CD14-positive monocyte (primary cell): ENCODE results near the gene SSR3. TPM values are rescaled to one million over a fixed set of nuclear protein-coding genes. Genes with fewer than 3 reads are reported as not detected.

Experiments
- DNase-seq, 3 donors: peaks; one replicate each; pipeline ENCODE4 v3.0.0-alpha.2; 2011 to 2022
- H2AFZ ChIP-seq: 2 replicates; pipeline ENCODE4 v1.6.0; 2012; ENCODE audit warnings: mild to moderate bottlenecking, low read depth, low read length, inconsistent platforms; ENCODE audit not compliant: insufficient read depth, poor library complexity, severe bottlenecking
- H3K27ac ChIP-seq, 2 donors: 1 replicate in 1 of 2; 2 replicates in 1 of 2; pipeline ENCODE4 v1.5.1; 2012 to 2013; ENCODE audit warnings: low read length in 2 of 2, control low read depth in 1 of 2, inconsistent platforms in 1 of 2, low read depth in 1 of 2, mild to moderate bottlenecking in 1 of 2
- H3K27me3 ChIP-seq, 2 donors: one replicate each; pipeline versions ENCODE4 v1.6.0 to v1.6.1; 2011 to 2013; ENCODE audit warnings: low read length in 2 of 2; ENCODE audit not compliant: control insufficient read depth in 2 of 2, insufficient read depth in 2 of 2
- H3K36me3 ChIP-seq, 2 donors: replicated peaks in 1 of 2; 1 replicate in 1 of 2; 2 replicates in 1 of 2; pipeline versions ENCODE4 v1.5.1 to v1.6.1; 2012 to 2013; ENCODE audit warnings: low read length in 2 of 2, control low read depth in 1 of 2, inconsistent platforms in 1 of 2, mild to moderate bottlenecking in 1 of 2; ENCODE audit not compliant: insufficient read depth in 2 of 2, control insufficient read depth in 1 of 2
- H3K4me1 ChIP-seq, 2 donors: 1 replicate in 1 of 2; 2 replicates in 1 of 2; pipeline versions ENCODE4 v1.5.1 to v1.6.1; 2012 to 2013; ENCODE audit warnings: low read length in 2 of 2, control low read depth in 1 of 2, inconsistent platforms in 1 of 2, mild to moderate bottlenecking in 1 of 2, moderate library complexity in 1 of 2; ENCODE audit not compliant: insufficient read depth in 2 of 2, control insufficient read depth in 1 of 2
- H3K4me2 ChIP-seq: replicated peaks from 2 replicates; pipeline ENCODE3; 2012; ENCODE audit warnings: low read length, moderate library complexity, mild to moderate bottlenecking; ENCODE audit not compliant: poor library complexity, severe bottlenecking; ENCODE audit errors: extremely low read depth
- H3K4me3 ChIP-seq, 3 experiments: fragments of 200-600 bp in 1 of 3; sonication (generic) in 1 of 3; replicated peaks in 1 of 3; 1 replicate in 2 of 3; 2 replicates in 1 of 3; pipeline ENCODE4 v1.5.1; 2011 to 2013; ENCODE audit warnings: low read length in 3 of 3, mild to moderate bottlenecking in 3 of 3, control low read depth in 2 of 3, low read depth in 2 of 3, inconsistent platforms in 1 of 3, moderate library complexity in 1 of 3
- H3K79me2 ChIP-seq: 2 replicates; pipeline ENCODE4 v1.6.0; 2012; ENCODE audit warnings: mild to moderate bottlenecking, control low read depth, inconsistent platforms, low read length, moderate library complexity; ENCODE audit not compliant: insufficient read depth
- H3K9ac ChIP-seq: 2 replicates; pipeline ENCODE4 v1.6.0; 2017; ENCODE audit warnings: low read length, mild to moderate bottlenecking; ENCODE audit not compliant: insufficient read depth, poor library complexity, severe bottlenecking
- H3K9me3 ChIP-seq, 2 donors: replicated peaks in 1 of 2; 1 replicate in 1 of 2; 2 replicates in 1 of 2; pipeline versions ENCODE4 v1.5.1 to v1.6.1; 2012 to 2013; ENCODE audit warnings: low read length in 2 of 2, control low read depth in 1 of 2; ENCODE audit not compliant: control insufficient read depth in 1 of 2, insufficient read depth in 1 of 2
- H4K20me1 ChIP-seq: 2 replicates; pipeline ENCODE4 v1.6.0; 2012; ENCODE audit warnings: mild to moderate bottlenecking, low read length, control low read depth, moderate library complexity; ENCODE audit not compliant: insufficient read depth
- H3K27ac Mint-ChIP-seq, 7 donors: one replicate each; pipeline ENCODE4 v1.8.0; 2020; ENCODE audit warnings: mild to moderate bottlenecking in 7 of 7, mixed read lengths in 7 of 7, moderate library complexity in 6 of 7, inconsistent platforms in 2 of 7
- H3K27me3 Mint-ChIP-seq, 3 donors: one replicate each; pipeline ENCODE4 v1.8.0; 2021 to 2022; ENCODE audit warnings: low read depth in 3 of 3, mild to moderate bottlenecking in 3 of 3, mixed read lengths in 3 of 3, moderate library complexity in 3 of 3, inconsistent platforms in 1 of 3
- H3K36me3 Mint-ChIP-seq, 2 donors: one replicate each; pipeline ENCODE4 v1.8.0; 2020; ENCODE audit warnings: mixed read lengths in 2 of 2, inconsistent platforms in 1 of 2, mild to moderate bottlenecking in 1 of 2
- H3K4me1 Mint-ChIP-seq: one replicate; pipeline ENCODE4 v1.8.0; 2020; ENCODE audit warnings: mild to moderate bottlenecking, mixed read lengths
- H3K4me3 Mint-ChIP-seq, 2 donors: one replicate each; pipeline ENCODE4 v1.8.0; 2020; ENCODE audit warnings: mild to moderate bottlenecking in 2 of 2, mixed read lengths in 2 of 2, moderate library complexity in 1 of 2
- H3K9me3 Mint-ChIP-seq, 7 donors: one replicate each; pipeline ENCODE4 v1.8.0; 2020 to 2022; ENCODE audit warnings: mixed read lengths in 7 of 7, mild to moderate bottlenecking in 6 of 7, moderate library complexity in 6 of 7, inconsistent platforms in 2 of 7
- WGBS: methylation state at CpG from one replicate; pipeline ENCODE4 v1.1.5; 2013; ENCODE audit warnings: missing lambda C conversion rate; ENCODE audit not compliant: insufficient coverage; 5-methylcytosine and 5-hydroxymethylcytosine counted together
- intact Hi-C, 2 donors: fragments of 100-400 bp; cut with micrococcal nuclease; formaldehyde crosslinking; loops; one replicate each; pipeline versions ENCODE4 v1.15.0 to v1.15.1; 2023
- polyA plus RNA-seq, 3 donors: library from polyadenylated mRNA; depleted of rRNA in 1 of 3; unstranded in 2 of 3; stranded (reverse) in 1 of 3; fragments of 300-500 nt in 2 of 3; fragments of >200 nt in 1 of 3; fragmentation: Illumina TruSeq in 2 of 3; gene quantifications; 1 replicate in 2 of 3; 2 replicates in 1 of 3; pipeline ENCODE4 v1.2.3, GENCODE V29; 2012 to 2021
- TF ChIP-seq, protein P1 (sequence below): fragments of 200-600 bp; IDR thresholded peaks from one replicate; pipeline ENCODE4 v1.8.0; 2022; ENCODE audit warnings: antibody characterized with exemption, mild to moderate bottlenecking

SSR3 gene
- polyA plus RNA-seq, 3 donors, result 46.6 to 243 (median 230) TPM

DNA sequence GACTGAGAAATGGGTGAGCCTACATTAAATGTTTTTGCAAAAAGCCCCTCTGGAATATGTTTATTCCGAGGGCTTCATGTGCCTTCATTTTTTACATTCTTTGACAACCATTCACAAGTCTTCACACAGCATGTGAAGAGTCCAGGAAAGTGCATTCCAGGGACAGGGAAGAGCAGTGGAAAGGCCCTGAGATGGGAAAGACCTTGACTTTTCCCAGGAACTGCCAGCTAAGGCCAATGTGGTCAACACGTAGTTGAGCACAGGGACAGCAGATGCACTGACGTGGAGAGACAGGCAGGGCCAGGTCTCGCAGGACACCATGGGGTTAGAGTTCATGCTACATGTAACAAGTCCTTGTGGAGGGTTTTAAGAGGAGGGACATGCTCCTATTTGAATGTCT is 21.7 kb downstream of the SSR3 start:
- Mint-ChIP-seq H3K4me3 (no peak overlapping the region), H3K9me3 (no peaks in the 10 kb centered on the region), H3K36me3 (peaks cover 8 to 14% of the 10 kb centered on the region in 2 donors), H3K27ac (no peak overlapping the region), H3K27me3 (peaks cover 0 to 5% (median 0%) of the 10 kb centered on the region in 3 donors), H3K4me1 (peaks cover 5% of the 10 kb centered on the region)
- Histone ChIP-seq H3K9ac (no peak overlapping the region), H3K27me3 (no peaks in the 10 kb centered on the region), H3K27ac (no peak overlapping the region), H3K4me1 (no peaks in the 10 kb centered on the region), H3K36me3 (peaks cover 3 to 18% of the 10 kb centered on the region in 2 donors), H4K20me1 (no peaks in the 10 kb centered on the region), H3K9me3 (no peaks in the 10 kb centered on the region), H3K4me2 (no peak overlapping the region), H3K79me2 (no peaks in the 10 kb centered on the region), H3K4me3 (no peak overlapping the region), H2AFZ (no peak overlapping the region)
- intact Hi-C loops, result loop anchor here in 1 of 2 donors (10.0 kb wide), 1 partner anchor 378 kb away; no protein-coding TSS in a partner anchor
- WGBS, result 97% methylated on average over 3 of the region's 4 CpGs
- TF ChIP-seq, protein P1, sequence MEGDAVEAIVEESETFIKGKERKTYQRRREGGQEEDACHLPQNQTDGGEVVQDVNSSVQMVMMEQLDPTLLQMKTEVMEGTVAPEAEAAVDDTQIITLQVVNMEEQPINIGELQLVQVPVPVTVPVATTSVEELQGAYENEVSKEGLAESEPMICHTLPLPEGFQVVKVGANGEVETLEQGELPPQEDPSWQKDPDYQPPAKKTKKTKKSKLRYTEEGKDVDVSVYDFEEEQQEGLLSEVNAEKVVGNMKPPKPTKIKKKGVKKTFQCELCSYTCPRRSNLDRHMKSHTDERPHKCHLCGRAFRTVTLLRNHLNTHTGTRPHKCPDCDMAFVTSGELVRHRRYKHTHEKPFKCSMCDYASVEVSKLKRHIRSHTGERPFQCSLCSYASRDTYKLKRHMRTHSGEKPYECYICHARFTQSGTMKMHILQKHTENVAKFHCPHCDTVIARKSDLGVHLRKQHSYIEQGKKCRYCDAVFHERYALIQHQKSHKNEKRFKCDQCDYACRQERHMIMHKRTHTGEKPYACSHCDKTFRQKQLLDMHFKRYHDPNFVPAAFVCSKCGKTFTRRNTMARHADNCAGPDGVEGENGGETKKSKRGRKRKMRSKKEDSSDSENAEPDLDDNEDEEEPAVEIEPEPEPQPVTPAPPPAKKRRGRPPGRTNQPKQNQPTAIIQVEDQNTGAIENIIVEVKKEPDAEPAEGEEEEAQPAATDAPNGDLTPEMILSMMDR, result no peak
- no peak for DNase-seq

DNA sequence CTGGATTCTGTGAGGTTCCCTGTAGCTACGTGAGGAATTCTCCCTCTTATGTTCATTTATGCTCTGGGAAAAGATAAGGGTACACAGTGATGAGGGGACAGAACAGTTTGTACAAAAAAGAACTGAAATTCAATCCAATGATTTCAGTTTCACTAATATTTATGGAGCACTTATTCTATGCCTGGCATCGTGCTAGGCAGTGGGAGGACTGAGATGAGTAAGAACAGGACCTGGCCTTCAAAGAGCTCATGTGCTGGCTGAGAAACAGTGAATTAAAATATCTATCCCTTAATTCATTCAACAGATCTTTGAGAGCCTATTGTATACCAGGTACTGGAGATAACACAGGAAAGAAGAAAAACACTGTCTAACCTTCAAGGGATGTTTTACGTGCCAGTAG is 22.2 kb downstream of the SSR3 start:
- no peaks in the 10 kb centered on the region for H3K27me3 ChIP-seq
- no peak for DNase-seq
- no peak overlapping the region for H3K4me3 ChIP-seq
- H3K4me3 Mint-ChIP-seq, result no peak overlapping the region
- TF ChIP-seq, protein P1, result no peak
- H2AFZ ChIP-seq, result no peak overlapping the region
- peaks cover 5 to 10% of the 10 kb centered on the region in 2 donors for H3K36me3 Mint-ChIP-seq
- H3K9me3 Mint-ChIP-seq, result no peaks in the 10 kb centered on the region
- peaks cover 1 to 13% of the 10 kb centered on the region in 2 donors for H3K36me3 ChIP-seq
- no peak overlapping the region for H3K9ac ChIP-seq
- peaks cover 5% of the 10 kb centered on the region for H3K4me1 Mint-ChIP-seq
- peaks cover 0 to 5% (median 0%) of the 10 kb centered on the region in 3 donors for H3K27me3 Mint-ChIP-seq
- H3K27ac Mint-ChIP-seq, result no peak overlapping the region
- H4K20me1 ChIP-seq, result no peaks in the 10 kb centered on the region
- no peaks in the 10 kb centered on the region for H3K9me3 ChIP-seq
- H3K27ac ChIP-seq, result no peak overlapping the region
- no peaks in the 10 kb centered on the region for H3K79me2 ChIP-seq
- no peak overlapping the region for H3K4me2 ChIP-seq
- H3K4me1 ChIP-seq, result no peaks in the 10 kb centered on the region
- intact Hi-C loops, result loop anchor here in 1 of 2 donors (10.0 kb wide), 1 partner anchor 378 kb away; no protein-coding TSS in a partner anchor
- no CpG with 5 or more reads among the region's 3 CpGs for WGBS
